K562 (cell line): ENCODE results near the gene HSD17B11. TPM values are rescaled to one million over a fixed set of nuclear protein-coding genes. Genes with fewer than 3 reads are reported as not detected.

ENCODE experiments used
- ARID4B ChIP-seq: sonication (generic); formaldehyde crosslinking; IDR thresholded peaks from 2 replicates; pipeline ENCODE4 v1.8.0; 2022; ENCODE audit warnings: mild to moderate bottlenecking, missing genetic modification reagents
- BRF1 ChIP-seq: IDR thresholded peaks from 3 replicates; pipeline ENCODE4 v1.6.1; 2011; ENCODE audit warnings: borderline replicate concordance, mild to moderate bottlenecking; ENCODE audit not compliant: insufficient read length; ENCODE audit errors: extremely low read depth
- DPF2 ChIP-seq: fragments of 450-650 bp; IDR thresholded peaks from 2 replicates; pipeline ENCODE4 v1.6.1; 2016
- E2F3 ChIP-seq: fragments of 250-450 bp; sonication (Bioruptor Pico); IDR thresholded peaks from 2 replicates; pipeline ENCODE4 v1.4.0; 2020; ENCODE audit warnings: mild to moderate bottlenecking
- FIP1L1 ChIP-seq: fragments of 200-400 bp; formaldehyde crosslinking; IDR thresholded peaks from 2 replicates; pipeline ENCODE4 v1.6.1; 2018; ENCODE audit warnings: mild to moderate bottlenecking, low read depth, low read length; ENCODE audit not compliant: poor library complexity, severe bottlenecking
- KHSRP ChIP-seq: fragments of 450-650 bp; IDR thresholded peaks from 2 replicates; pipeline ENCODE4 v1.6.1; 2017
- KLF13 ChIP-seq: fragments of 450-650 bp; IDR thresholded peaks from 2 replicates; pipeline ENCODE4 v1.6.1; 2016; ENCODE audit warnings: missing genetic modification characterization, low read depth, mild to moderate bottlenecking, missing compliant biosample characterization, moderate library complexity, borderline replicate concordance
- PURB ChIP-seq: sonication (generic); formaldehyde crosslinking; IDR thresholded peaks from 2 replicates; pipeline ENCODE4 v1.9.0; 2021; ENCODE audit warnings: low read depth, mild to moderate bottlenecking, missing genetic modification reagents
- RBFOX2 ChIP-seq: fragments of 200-400 bp; formaldehyde crosslinking; IDR thresholded peaks from 2 replicates; pipeline ENCODE4 v1.6.1; 2017; ENCODE audit warnings: low read depth, mild to moderate bottlenecking, low read length, moderate library complexity
- SFPQ ChIP-seq: fragments of 200-400 bp; formaldehyde crosslinking; IDR thresholded peaks from 2 replicates; pipeline ENCODE4 v1.6.1; 2017; ENCODE audit warnings: mild to moderate bottlenecking, low read depth, low read length, moderate library complexity
- SMARCA4 ChIP-seq: fragments of 450-650 bp; IDR thresholded peaks from 2 replicates; pipeline ENCODE4 v1.6.1; 2016
- YBX1 ChIP-seq: fragments of 450-650 bp; IDR thresholded peaks from 2 replicates; pipeline ENCODE4 v1.7.1; 2016; ENCODE audit warnings: mild to moderate bottlenecking
- ZNF217 ChIP-seq: sonication (generic); formaldehyde crosslinking; IDR thresholded peaks from 2 replicates; pipeline ENCODE4 v1.8.0; 2022; ENCODE audit warnings: mild to moderate bottlenecking, missing genetic modification reagents
- ZNF282 ChIP-seq: sonication (generic); formaldehyde crosslinking; IDR thresholded peaks from 2 replicates; pipeline ENCODE4 v1.8.1; 2023; ENCODE audit warnings: missing genetic modification reagents
- ZNF740 ChIP-seq, 3 experiments: fragments of 200-800 bp in 1 of 3; sonication (Bioruptor generic) in 1 of 3; sonication (generic) in 1 of 3; formaldehyde crosslinking in 1 of 3; IDR thresholded peaks; 2 replicates each; pipeline versions ENCODE4 v1.6.1 to v1.8.0; 2016 to 2022; ENCODE audit warnings: mild to moderate bottlenecking in 2 of 3, missing compliant biosample characterization in 2 of 3, missing genetic modification characterization in 2 of 3, missing genetic modification reagents in 1 of 3
- ZNF764 ChIP-seq: fragments of 250-450 bp; sonication (Bioruptor Pico); IDR thresholded peaks from 2 replicates; pipeline ENCODE4 v1.4.0; 2020; ENCODE audit warnings: low read depth, mild to moderate bottlenecking, moderate library complexity
- polyA plus RNA-seq, 8 experiments: library from polyadenylated mRNA; depleted of rRNA in 4 of 8; stranded (reverse) in 5 of 8; unstranded in 3 of 8; fragments of >200 nt; fragmentation: Nextera tagmentation in 2 of 8; fragmentation: Illumina TruSeq in 1 of 8; extraction: Ambion mirVana in 2 of 8; extraction: Trizol in 1 of 8; gene quantifications; 2 replicates each; pipeline versions ENCODE4 v1.2.1 to v1.2.3, GENCODE V29; 2011 to 2014; ENCODE audit warnings: inconsistent platforms in 1 of 8, missing spikeins in 1 of 8
- total RNA-seq, 7 experiments: library from RNA; depleted of rRNA in 6 of 7; stranded (reverse); fragments of >200 nt in 6 of 7; fragmentation: Illumina TruSeq in 2 of 7; extraction: Trizol in 2 of 7; gene quantifications; 2 replicates each; pipeline versions ENCODE4 v1.2.1 to v1.2.3, GENCODE V29; 2011 to 2021; ENCODE audit warnings: low replicate concordance in 1 of 7
- TF ChIP-seq, protein P1 (sequence below): fragments of 450-650 bp; IDR thresholded peaks from 2 replicates; pipeline ENCODE4 v1.6.1; 2016; ENCODE audit warnings: borderline replicate concordance
- TF ChIP-seq, protein P2 (sequence below): sonication (generic); formaldehyde crosslinking; IDR thresholded peaks from 2 replicates; pipeline ENCODE4 v1.8.0; 2022; ENCODE audit warnings: missing genetic modification reagents, mild to moderate bottlenecking, moderate library complexity, borderline replicate concordance

HSD17B11 gene
- total and polyA plus RNA-seq, 9 of the 15 experiments (the other 6 are each of a cell fraction or from before 2014, with no cell fraction given) = 26.0 to 108 (median 81.0) TPM

- TF ChIP-seq ARID4B (CRISPR knock-in tag) (no peak), RBFOX2 (peak; percentile 78), ZNF282 (CRISPR knock-in tag) (no peak), ZNF764 (no peak), PURB (CRISPR knock-in tag) (no peak), SMARCA4 (peak; percentile 11; the same call in 1 of the 2 replicates), BRF1 (no peak), KLF13 (tag) (no peak), SFPQ (no peak), FIP1L1 (no peak), YBX1 (no peak), KHSRP (no peak), DPF2 (0 out of 2 replicates have a peak, but pooled peaks have one; percentile 2), ZNF217 (CRISPR knock-in tag) (no peak), ZNF740 (CRISPR knock-in tag; IDR thresholded peaks at IDR 0.05) (no peak), ZNF740 (tag; IDR thresholded peaks at IDR 0.05) (no peak), E2F3 (CRISPR knock-in tag) (no peak)
- TF ChIP-seq, protein P1, sequence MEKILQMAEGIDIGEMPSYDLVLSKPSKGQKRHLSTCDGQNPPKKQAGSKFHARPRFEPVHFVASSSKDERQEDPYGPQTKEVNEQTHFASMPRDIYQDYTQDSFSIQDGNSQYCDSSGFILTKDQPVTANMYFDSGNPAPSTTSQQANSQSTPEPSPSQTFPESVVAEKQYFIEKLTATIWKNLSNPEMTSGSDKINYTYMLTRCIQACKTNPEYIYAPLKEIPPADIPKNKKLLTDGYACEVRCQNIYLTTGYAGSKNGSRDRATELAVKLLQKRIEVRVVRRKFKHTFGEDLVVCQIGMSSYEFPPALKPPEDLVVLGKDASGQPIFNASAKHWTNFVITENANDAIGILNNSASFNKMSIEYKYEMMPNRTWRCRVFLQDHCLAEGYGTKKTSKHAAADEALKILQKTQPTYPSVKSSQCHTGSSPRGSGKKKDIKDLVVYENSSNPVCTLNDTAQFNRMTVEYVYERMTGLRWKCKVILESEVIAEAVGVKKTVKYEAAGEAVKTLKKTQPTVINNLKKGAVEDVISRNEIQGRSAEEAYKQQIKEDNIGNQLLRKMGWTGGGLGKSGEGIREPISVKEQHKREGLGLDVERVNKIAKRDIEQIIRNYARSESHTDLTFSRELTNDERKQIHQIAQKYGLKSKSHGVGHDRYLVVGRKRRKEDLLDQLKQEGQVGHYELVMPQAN = no peak
- TF ChIP-seq, protein P2, sequence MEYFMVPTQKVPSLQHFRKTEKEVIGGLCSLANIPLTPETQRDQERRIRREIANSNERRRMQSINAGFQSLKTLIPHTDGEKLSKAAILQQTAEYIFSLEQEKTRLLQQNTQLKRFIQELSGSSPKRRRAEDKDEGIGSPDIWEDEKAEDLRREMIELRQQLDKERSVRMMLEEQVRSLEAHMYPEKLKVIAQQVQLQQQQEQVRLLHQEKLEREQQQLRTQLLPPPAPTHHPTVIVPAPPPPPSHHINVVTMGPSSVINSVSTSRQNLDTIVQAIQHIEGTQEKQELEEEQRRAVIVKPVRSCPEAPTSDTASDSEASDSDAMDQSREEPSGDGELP = 0 out of 2 replicates have a peak, but pooled peaks have one; percentile 6
These were observed 627 bp upstream of the HSD17B11 start (continued) for GRCh38 chr4:87391576-87392054.
